OCI-LY7 (cell line): ENCODE measurements around the gene TPP1.

ENCODE experiments used
- CTCF ChIP-seq: fragments of 200-600 bp; sonication (generic); conservative IDR thresholded peaks from 2 replicates; pipeline ENCODE4 v1.5.1; 2014; ENCODE audit warnings: mild to moderate bottlenecking, antibody characterized with exemption, low read length, moderate library complexity, mixed read lengths
- EZH2phosphoT487 ChIP-seq: fragments of 200-600 bp; sonication (generic); IDR thresholded peaks from 2 replicates; pipeline ENCODE4 v1.6.1; 2018; ENCODE audit warnings: low read depth, borderline replicate concordance, mild to moderate bottlenecking, mixed run types, antibody characterized with exemption, low read length, moderate library complexity, mixed read lengths

GRCh38 chr11:6627762-6628241 lies 8.6 kb upstream of the TPP1 start:
- no peak for TF ChIP-seq CTCF
- no peak for TF ChIP-seq EZH2phosphoT487
